IPS DF 4.7 (cell line): ENCODE measurements around the gene CORO2B.
A peak's percentile ranks its signal among the peaks of the same experiment; 100 is the strongest.
"Not testable (repeated sequence)": the region's sequence is repeated elsewhere in the genome, so short reads cannot be mapped to it uniquely, and the experiment has no call there.

Source experiments
- DNase-seq: peaks from one replicate; pipeline ENCODE4 v3.0.0-alpha.2; 2013; ENCODE audit warnings: low spot score; ENCODE audit errors: extremely low read depth

The CORO2B gene

DNA sequence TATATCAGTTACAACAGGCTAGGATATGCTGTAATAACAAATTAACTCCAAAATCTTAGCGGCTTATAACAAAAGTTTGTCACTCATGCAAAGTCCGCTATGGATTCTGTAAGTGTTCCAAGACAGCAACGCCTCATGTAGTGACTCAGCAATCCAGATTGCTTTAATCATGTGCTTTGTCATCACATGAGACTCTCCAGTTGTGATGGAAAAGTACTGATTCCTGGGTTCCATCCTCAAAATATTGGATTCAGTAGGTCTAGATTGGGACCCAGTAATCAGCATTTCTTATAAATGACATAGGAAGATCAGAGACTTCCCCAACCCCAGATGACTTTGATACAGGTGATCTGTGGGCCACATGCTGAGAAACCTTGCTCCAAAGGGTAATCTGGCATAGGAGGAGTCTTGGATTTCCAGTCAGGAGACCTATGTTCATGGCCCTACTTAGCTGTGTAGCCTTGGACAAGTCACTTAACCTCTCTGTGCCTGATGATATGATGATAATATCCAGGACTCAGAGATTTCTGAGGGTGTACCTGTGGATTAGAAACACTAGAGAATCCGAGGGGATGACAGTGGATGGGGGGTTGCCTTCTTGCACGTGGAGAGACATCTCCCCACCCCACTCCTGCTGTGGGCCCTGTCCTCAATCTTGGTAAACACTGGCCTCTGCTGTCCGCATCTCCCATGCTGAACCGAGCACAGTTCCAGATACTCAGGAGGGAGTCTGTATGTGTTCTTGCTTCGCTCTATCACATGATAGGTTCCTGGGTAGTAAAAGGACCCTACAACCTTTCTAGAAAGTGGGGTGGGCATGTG, 65.5 kb downstream of the CORO2B start:
- no peak for DNase-seq

DNA sequence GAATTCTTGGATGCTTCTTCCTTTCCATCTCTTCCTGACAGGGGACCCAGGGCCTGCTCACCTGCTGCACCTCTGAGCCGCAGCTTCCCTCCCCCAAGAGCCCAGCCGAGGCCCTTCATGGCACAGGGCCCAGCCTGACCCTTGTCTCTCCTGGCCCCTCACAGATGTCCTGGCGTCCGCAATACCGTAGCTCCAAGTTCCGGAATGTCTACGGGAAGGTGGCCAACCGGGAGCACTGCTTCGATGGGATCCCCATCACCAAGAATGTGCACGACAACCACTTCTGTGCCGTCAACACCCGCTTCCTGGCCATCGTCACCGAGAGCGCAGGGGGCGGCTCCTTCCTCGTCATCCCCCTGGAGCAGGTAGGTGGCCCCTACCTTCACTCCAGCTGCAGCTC, 66.2 kb downstream of the CORO2B start:
- no peak for DNase-seq

GRCh38 chr15:68646156-68646555, 67.4 kb downstream of the CORO2B start:
- no peak for DNase-seq

GRCh38 chr15:68646696-68647095, 67.9 kb downstream of the CORO2B start:
- no peak for DNase-seq

DNA sequence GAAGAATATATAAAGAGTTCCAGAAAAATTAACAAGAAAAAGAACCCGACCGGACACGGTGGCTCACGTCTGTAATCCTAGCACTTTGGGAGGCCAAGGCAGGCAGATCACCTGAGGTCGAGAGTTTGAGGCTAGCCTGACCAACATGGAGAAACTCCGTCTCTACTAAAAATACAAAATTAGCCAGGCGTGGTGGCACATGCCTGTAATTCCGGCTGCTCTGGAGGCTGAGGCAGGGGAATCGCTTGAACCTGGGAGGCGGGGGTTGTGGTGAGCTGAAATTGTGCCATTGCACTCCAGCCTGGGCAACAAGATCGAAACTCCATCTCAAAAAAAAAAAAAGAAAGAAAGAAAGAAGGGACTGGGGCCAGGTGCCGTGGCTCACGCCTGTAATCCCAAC, 68.6 kb downstream of the CORO2B start:
- DNase-seq = not testable (repeated sequence)

DNA sequence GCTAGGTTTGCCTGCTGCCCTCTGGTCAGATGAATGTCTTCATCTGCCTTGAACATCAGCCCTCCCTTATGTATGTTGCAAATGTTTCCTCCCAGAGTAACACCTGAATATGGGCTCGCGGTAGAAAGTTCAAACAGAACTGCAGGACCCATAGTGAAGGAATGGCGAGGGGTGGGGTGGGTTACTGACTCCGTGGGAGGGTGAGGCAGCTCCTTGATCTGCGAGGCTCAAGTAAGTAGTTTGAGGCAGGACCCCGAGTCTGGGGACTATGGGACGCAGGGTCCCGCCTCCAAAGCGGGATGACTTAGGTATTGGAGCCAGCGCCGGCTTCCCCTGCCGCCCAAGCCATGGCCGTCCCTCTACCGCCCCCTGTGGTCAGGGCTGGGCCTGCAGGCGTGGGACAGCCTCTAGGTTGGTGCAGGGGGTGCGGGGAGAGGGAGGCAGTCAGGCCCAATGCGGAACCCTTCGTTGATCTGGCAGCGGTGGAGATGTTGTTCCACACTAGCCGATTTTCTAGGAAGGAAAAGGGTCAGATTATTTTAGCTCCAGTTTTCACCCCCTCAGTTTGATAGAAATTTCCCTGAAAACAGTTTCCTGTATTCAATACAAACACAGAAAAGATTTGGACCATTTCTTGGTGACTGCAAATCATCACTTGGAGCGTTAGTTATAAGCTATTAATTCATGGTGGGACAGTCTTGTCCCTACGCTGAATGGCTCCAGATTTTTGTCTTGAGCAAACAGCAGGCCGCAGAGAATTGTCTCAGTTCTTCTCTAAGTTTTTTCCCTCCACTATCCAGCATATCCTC, 72.3 kb downstream of the CORO2B start:
- peak; percentile 56 for DNase-seq

DNA sequence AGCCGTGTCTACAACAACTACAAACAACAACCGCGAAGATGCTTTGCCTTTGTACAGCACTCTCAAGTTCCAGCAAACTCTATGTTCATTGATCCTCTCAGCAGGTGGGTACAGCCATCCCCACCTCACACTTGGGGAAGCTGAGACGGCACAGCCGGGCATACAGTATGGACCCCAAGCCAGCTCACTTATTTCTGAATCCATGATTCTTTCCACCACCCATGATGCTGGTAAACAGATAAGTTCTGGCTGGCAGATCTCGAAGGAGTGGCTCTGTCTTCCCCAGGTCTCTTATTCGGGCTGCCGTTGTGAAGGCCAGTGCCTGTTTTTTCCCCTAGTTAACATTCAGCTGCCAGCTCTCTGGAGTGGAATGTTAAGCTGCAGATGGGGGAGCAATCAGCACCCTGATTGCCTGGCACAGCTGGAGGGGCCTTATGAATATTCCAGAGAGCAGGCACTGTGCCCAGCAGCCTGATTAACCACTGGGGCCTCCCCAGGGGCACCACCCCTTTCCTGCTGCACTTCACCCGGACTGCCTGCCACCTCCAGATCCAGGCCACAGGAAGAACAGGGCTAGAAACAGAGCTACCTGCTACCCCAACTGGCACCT, 73.2 kb downstream of the CORO2B start:
- DNase-seq = no peak

DNA sequence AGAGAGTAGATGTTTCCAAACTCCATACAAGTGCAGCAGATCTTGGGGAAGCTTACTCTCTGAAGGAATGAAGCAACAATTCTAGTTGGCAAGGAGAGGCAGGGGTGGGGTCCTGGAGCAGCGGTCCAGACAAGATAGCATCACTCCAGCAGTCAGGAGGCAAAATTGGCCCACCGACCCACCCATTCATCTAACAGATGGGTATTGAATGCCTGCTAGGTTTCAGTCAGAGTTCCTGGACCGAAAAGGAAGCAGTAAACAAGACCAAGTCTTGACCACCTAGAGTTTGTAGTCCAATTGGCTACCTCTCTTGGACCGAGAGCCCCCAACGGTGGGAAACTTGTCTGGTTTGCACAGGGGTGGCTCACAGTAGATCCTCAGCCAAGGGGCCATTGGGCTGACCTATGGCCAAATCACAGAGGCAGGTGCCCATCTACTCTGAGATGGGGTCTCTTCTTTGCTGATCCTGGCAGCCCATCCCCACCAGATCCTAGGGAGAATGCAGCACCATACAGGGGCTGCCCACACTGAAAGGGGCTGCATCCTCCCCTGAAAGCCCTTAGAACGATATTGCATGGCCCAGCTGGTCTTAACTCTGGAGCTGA, 74.3 kb downstream of the CORO2B start:
- DNase-seq = no peak

- DNase-seq = no peak
Observed at GRCh38 chr15:68653801-68654200, 75.0 kb downstream of the CORO2B start.

GRCh38 chr15:68654786-68655560, 76.2 kb downstream of the CORO2B start:
- DNase-seq = no peak

- no peak for DNase-seq
Observed at GRCh38 chr15:68655686-68656437, 77.1 kb downstream of the CORO2B start.

- no peak for DNase-seq
Observed at GRCh38 chr15:68656438-68656739, 77.6 kb downstream of the CORO2B start.

- no peak for DNase-seq
Observed at GRCh38 chr15:68658151-68658550, 79.4 kb downstream of the CORO2B start.

- DNase-seq = no peak
Observed at GRCh38 chr15:68658641-68659358, 80.0 kb downstream of the CORO2B start.

DNA sequence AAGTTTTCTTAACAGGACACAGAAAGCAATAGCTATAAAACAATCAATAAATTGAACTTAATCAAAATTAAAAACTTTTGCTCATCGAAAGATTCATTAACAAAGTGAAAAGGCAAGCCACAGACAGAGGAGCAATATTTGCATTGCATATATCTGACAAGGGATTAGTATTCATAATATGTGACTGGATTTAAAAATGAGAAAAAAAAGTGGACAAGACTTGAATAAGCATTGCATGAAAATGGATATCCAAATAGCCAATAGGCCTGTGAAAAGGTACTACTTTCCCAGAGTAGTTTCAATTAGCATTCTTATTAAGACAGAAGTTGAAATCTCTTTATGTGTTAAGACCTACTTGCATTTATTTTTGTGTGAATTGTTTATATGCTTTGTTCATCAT, 84.7 kb downstream of the CORO2B start:
- DNase-seq = no peak

GRCh38 chr15:68666120-68666811, 87.5 kb downstream of the CORO2B start:
- DNase-seq = no peak

- DNase-seq = no peak
Observed at GRCh38 chr15:68666812-68667450, 88.1 kb downstream of the CORO2B start.

GRCh38 chr15:68667800-68668625, 89.2 kb downstream of the CORO2B start:
- DNase-seq = no peak
